Activated CD8-positive, alpha-beta T cell treated with anti-CD3 and anti-CD28 coated beads, Interleukin-2, amount 10 ng/mL, durations not matched to agents 7 days and 5 days (primary cell): ENCODE results near the gene DUSP22. TPM values are rescaled to one million over a fixed set of nuclear protein-coding genes. Genes with fewer than 3 reads are reported as not detected.
A peak's percentile ranks its signal among the peaks of the same experiment; 100 is the strongest.
"Not testable (repeated sequence)": the region's sequence is repeated elsewhere in the genome, so short reads cannot be mapped to it uniquely, and the experiment has no call there.

ENCODE experiments used
- ATAC-seq: fragments of 150-1000 bp; cut with Tn5 transposase; one replicate; pipeline ENCODE4 v1.10.0; 2021; ENCODE audit warnings: moderate library complexity
- CTCF ChIA-PET: fragments of 350-600 bp; sonication (Branson Sonifier 250); formaldehyde crosslinking; loops from one replicate; lab custom pipeline; 2021; ENCODE audit warnings: antibody characterized with exemption; lab: Charles Lee
- POLR2A ChIA-PET: fragments of 350-600 bp; sonication (Branson Sonifier 250); formaldehyde crosslinking; loops from one replicate; lab custom pipeline; 2021; ENCODE audit warnings: antibody characterized with exemption; lab: Charles Lee
- DNase-seq: peaks from one replicate; pipeline ENCODE4 v3.0.0-alpha.2; 2020
- H3K27ac Mint-ChIP-seq: one replicate; pipeline ENCODE4 v1.8.0; 2021; ENCODE audit warnings: mild to moderate bottlenecking, mixed read lengths
- H3K27me3 Mint-ChIP-seq: one replicate; pipeline ENCODE4 v1.8.0; 2021; ENCODE audit warnings: low read depth, mixed read lengths
- H3K36me3 Mint-ChIP-seq: one replicate; pipeline ENCODE4 v1.8.0; 2021; ENCODE audit warnings: low read depth, mixed read lengths
- H3K4me1 Mint-ChIP-seq: one replicate; pipeline ENCODE4 v1.8.0; 2021; ENCODE audit warnings: low read depth, mixed read lengths
- H3K4me3 Mint-ChIP-seq: one replicate; pipeline ENCODE4 v1.8.0; 2021; ENCODE audit warnings: mild to moderate bottlenecking, mixed read lengths
- H3K9me3 Mint-ChIP-seq: one replicate; pipeline ENCODE4 v1.8.0; 2022; ENCODE audit warnings: mixed read lengths; ENCODE audit not compliant: insufficient read depth
- total RNA-seq, 2 experiments: library from RNA; stranded (reverse); gene quantifications; one replicate each; pipeline ENCODE4 v1.2.3, GENCODE V29; 2021

The DUSP22 gene
- total RNA-seq, 2 experiments from 2014 or later, result 32.6 to 33.2 TPM

GRCh38 chr6:376827-377640, 84.7 kb downstream of the DUSP22 start:
- H3K4me1 Mint-ChIP-seq, result peaks cover 40% of the 10 kb centered on the region
- ATAC-seq (no peak), DNase-seq (no peak)
- POLR2A ChIA-PET, result interaction anchor here (1.5 kb wide), 1 partner anchor 13 kb away, joined by 3 read pairs; no protein-coding TSS in a partner anchor
- CTCF ChIA-PET, result interaction anchor here (1.3 kb wide), 2 partner anchors 12 to 38 kb away, joined by 4 to 5 read pairs; no protein-coding TSS in a partner anchor
- no peaks in the 10 kb centered on the region for H3K36me3 Mint-ChIP-seq
- no peak overlapping the region for H3K4me3 Mint-ChIP-seq
- H3K9me3 Mint-ChIP-seq, result no peaks in the 10 kb centered on the region
- H3K27me3 Mint-ChIP-seq, result peaks cover 25% of the 10 kb centered on the region
- H3K27ac Mint-ChIP-seq, result no peak overlapping the region

GRCh38 chr6:377641-378020, 85.3 kb downstream of the DUSP22 start:
- H3K9me3 Mint-ChIP-seq, POLR2A ChIA-PET, H3K4me3 Mint-ChIP-seq: not testable (repeated sequence)

GRCh38 chr6:378090-378957, 86.0 kb downstream of the DUSP22 start:
- no peaks in the 10 kb centered on the region for H3K9me3 Mint-ChIP-seq
- CTCF ChIA-PET, result no interaction called here
- H3K4me1 Mint-ChIP-seq, result peaks cover 34% of the 10 kb centered on the region
- POLR2A ChIA-PET, result no interaction called here
- no peak for DNase-seq
- no peak overlapping the region for H3K4me3 Mint-ChIP-seq
- H3K36me3 Mint-ChIP-seq, result no peaks in the 10 kb centered on the region
- H3K27ac Mint-ChIP-seq, result no peak overlapping the region
- no peak for ATAC-seq
- H3K27me3 Mint-ChIP-seq, result peaks cover 18% of the 10 kb centered on the region

More at GRCh38 chr6:377641-378020, 85.3 kb downstream of the DUSP22 start:
- H3K27me3 Mint-ChIP-seq, result peaks cover 24% of the 10 kb centered on the region
- H3K27ac Mint-ChIP-seq, H3K36me3 Mint-ChIP-seq, CTCF ChIA-PET, ATAC-seq, DNase-seq: not testable (repeated sequence)
- H3K4me1 Mint-ChIP-seq, result peaks cover 38% of the 10 kb centered on the region

- peaks cover 38% of the 10 kb centered on the region for H3K4me1 Mint-ChIP-seq
- H3K36me3 Mint-ChIP-seq, result no peaks in the 10 kb centered on the region
- ATAC-seq (no peak), DNase-seq (no peak)
- CTCF ChIA-PET, result no interaction called here
- no peak overlapping the region for H3K4me3 Mint-ChIP-seq
- POLR2A ChIA-PET, result no interaction called here
- H3K27ac Mint-ChIP-seq, result no peak overlapping the region
- no peaks in the 10 kb centered on the region for H3K9me3 Mint-ChIP-seq
- peaks cover 14% of the 10 kb centered on the region for H3K27me3 Mint-ChIP-seq
These were observed 86.7 kb downstream of the DUSP22 start for GRCh38 chr6:378958-379409.

GRCh38 chr6:379410-380181, 87.3 kb downstream of the DUSP22 start:
- ATAC-seq (peak; percentile 47), DNase-seq (no peak)
- CTCF ChIA-PET, result interaction anchor here (1.1 kb wide), 1 partner anchor 10 kb away, joined by 4 read pairs; no protein-coding TSS in a partner anchor
- no peak overlapping the region for H3K27ac Mint-ChIP-seq
- H3K4me3 Mint-ChIP-seq, result no peak overlapping the region
- POLR2A ChIA-PET, result no interaction called here
- no peaks in the 10 kb centered on the region for H3K9me3 Mint-ChIP-seq
- peaks cover 9% of the 10 kb centered on the region for H3K27me3 Mint-ChIP-seq
- H3K36me3 Mint-ChIP-seq, result no peaks in the 10 kb centered on the region
- H3K4me1 Mint-ChIP-seq, result peaks cover 41% of the 10 kb centered on the region

- ChIA-PET CTCF (interaction anchor here (1.1 to 1.9 kb wide), 2 partner anchors 9 to 192 kb away, joined by 4 to 8 read pairs; no protein-coding TSS in a partner anchor), POLR2A (no interaction called here)
- no peak for ATAC-seq
These were observed 88.2 kb downstream of the DUSP22 start for GRCh38 chr6:380234-381218.

GRCh38 chr6:381742-382461, 89.6 kb downstream of the DUSP22 start:
- Mint-ChIP-seq H3K27me3 (peaks cover 2% of the 10 kb centered on the region), H3K4me3 (no peak overlapping the region), H3K4me1 (peaks cover 37% of the 10 kb centered on the region), H3K27ac (no peak overlapping the region), H3K36me3 (no peaks in the 10 kb centered on the region), H3K9me3 (no peaks in the 10 kb centered on the region)
- ATAC-seq, result no peak
- DNase-seq, result no peak
- POLR2A ChIA-PET, result interaction anchor here (0.8 kb wide), 1 partner anchor 10 kb away, joined by 3 read pairs; the partner anchor contains the start of gene IRF4
- CTCF ChIA-PET, result interaction anchor here (1.9 kb wide), 1 partner anchor 193 kb away, joined by 8 read pairs; no protein-coding TSS in a partner anchor

More at GRCh38 chr6:380234-381218, 88.2 kb downstream of the DUSP22 start:
- Mint-ChIP-seq H3K36me3 (no peaks in the 10 kb centered on the region), H3K27me3 (peaks cover 4% of the 10 kb centered on the region), H3K9me3 (no peaks in the 10 kb centered on the region), H3K4me1 (peaks cover 41% of the 10 kb centered on the region), H3K4me3 (no peak overlapping the region), H3K27ac (no peak overlapping the region)
- no peak for DNase-seq

- Mint-ChIP-seq H3K27me3 (peaks cover 2% of the 10 kb centered on the region), H3K4me1 (peaks cover 28% of the 10 kb centered on the region), H3K27ac (no peak overlapping the region), H3K36me3 (no peaks in the 10 kb centered on the region), H3K9me3 (no peaks in the 10 kb centered on the region), H3K4me3 (no peak overlapping the region)
- POLR2A ChIA-PET, result interaction anchor here (0.6 to 0.8 kb wide), 3 partner anchors 9 to 194 kb away, joined by 3 read pairs; no protein-coding TSS in a partner anchor
- CTCF ChIA-PET, result interaction anchor here (0.6 to 1.6 kb wide), 3 partner anchors 10 to 194 kb away, joined by 3 to 5 read pairs (median 4); no protein-coding TSS in a partner anchor
- DNase-seq, result no peak
- no peak for ATAC-seq
These were observed 90.9 kb downstream of the DUSP22 start for GRCh38 chr6:382883-383810.

- no peak for ATAC-seq
- no peaks in the 10 kb centered on the region for H3K36me3 Mint-ChIP-seq
- ChIA-PET CTCF (interaction anchor here (0.6 to 1.6 kb wide), 3 partner anchors 11 to 195 kb away, joined by 3 to 5 read pairs (median 4); no protein-coding TSS in a partner anchor), POLR2A (interaction anchor here (0.8 kb wide), 2 partner anchors 8 to 194 kb away, joined by 3 read pairs; no protein-coding TSS in a partner anchor)
- H3K4me3 Mint-ChIP-seq, result no peak overlapping the region
- H3K9me3 Mint-ChIP-seq, result no peaks in the 10 kb centered on the region
- DNase-seq, result no peak
- peaks cover 2% of the 10 kb centered on the region for H3K27me3 Mint-ChIP-seq
- H3K27ac Mint-ChIP-seq, result peak overlapping the region; percentile 32
- peaks cover 28% of the 10 kb centered on the region for H3K4me1 Mint-ChIP-seq
These were observed 91.6 kb downstream of the DUSP22 start for GRCh38 chr6:383856-384255.
